A204.1 (cell line): ENCODE measurements around the gene EZH1.

Experiments
- FAIRE-seq: peaks from 2 replicates; lab custom pipeline; 2012; peaks lifted over from hg19 to GRCh38; lab: Jason Lieb, UNC

The EZH1 gene

DNA sequence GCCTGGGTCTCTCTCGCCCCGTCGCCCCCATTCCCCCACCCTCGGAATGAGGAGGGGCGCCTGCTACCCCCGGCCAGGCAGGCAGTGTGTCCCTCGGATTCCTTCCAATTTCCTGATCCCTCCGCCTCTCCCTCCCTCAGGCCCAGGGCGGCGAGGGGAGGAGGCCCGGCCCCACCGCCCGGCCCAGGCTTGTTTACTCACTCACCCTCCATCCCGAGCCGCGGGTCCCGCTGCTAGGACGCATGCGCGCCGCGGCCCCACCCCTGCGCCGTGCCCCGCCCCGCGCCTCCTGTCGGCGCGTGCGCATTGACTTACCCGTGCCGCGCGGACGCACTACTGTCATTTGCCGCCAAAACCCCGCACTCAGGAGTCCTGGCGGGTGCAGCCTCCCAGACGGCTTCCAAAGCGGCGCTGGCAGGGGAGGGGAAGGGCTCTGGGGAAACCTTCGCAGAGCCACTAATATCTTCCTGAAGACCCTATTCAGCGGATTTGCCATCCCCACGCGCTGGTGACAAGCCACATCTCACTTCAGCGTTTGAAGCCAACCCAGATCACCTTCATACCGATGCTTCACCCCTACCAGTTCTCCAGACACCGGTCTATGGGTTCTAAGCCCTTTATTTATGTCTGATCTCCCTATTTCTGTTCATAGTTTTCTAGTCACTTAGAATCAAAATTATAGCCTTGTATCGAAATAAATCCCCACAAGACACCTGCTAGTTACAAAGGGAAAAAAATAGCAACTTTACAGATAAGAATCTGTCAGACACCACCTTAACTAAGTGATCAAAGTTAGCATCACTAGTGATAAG, at the start of gene EZH1:
Gene EZH1 (minus strand): TSS at position 235 of the 812 bp plus-strand sequence. CDS start 16,099 bp downstream, outside the sequence.
- FAIRE-seq, result no peak

DNA sequence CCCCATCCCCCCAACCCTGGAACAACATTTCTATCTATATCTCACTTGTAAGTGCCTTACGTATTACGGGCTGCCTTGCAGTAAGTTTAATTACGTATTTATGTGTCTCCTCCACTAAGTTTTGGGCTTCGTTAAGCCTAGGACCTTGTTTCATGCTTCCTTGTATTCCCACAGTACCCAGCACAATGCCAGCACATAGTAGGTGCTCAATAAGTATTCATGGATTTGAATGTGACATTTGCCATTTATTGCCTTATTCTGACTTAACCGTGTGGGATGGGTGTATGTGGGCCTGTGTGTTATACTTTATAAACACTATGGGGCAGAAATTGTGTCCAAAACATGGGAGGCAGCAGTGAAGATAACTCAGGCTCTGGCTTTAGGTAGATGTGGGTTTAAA, 47.7 kb upstream of the EZH1 start:
- no peak for FAIRE-seq

DNA sequence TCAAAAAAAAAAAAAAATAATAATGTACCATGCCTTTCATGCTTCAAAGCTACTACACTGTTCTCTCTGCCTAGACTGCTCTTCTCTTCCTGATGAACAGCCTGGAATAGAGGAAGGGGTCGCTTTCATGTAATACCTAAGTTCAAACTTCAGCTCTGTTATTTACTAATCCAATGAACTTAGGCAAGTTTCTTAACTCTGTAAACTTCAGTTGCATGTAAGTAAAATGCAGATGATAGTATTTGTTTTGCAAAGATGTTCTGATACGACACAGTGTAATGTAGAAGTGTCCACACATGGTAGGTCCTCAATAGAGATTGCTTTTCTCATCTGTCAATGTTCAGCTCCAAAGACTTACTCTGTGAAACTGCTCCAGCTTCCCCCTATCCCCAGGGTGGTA, 47.1 kb upstream of the EZH1 start:
- FAIRE-seq, result no peak

DNA sequence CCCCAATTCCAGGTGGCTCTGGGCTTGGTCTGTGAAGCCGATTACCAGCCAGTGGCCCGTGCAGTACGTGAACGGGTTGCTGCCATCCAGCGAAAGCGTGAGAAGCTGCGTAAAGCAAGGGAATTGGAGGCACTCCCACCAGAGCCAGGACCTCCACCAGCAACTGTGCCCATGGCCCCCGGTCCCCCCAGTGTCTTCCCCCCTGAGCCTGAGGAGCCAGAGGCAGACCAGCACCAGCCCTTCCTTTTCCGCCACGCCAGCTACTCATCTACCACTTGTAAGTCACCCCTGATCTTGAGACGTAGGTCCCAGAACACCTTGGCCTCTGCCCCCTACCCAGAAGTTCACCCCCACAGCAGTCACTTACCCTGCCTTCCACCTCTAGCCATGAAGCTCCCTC, 42.4 kb upstream of the EZH1 start:
- no peak for FAIRE-seq

DNA sequence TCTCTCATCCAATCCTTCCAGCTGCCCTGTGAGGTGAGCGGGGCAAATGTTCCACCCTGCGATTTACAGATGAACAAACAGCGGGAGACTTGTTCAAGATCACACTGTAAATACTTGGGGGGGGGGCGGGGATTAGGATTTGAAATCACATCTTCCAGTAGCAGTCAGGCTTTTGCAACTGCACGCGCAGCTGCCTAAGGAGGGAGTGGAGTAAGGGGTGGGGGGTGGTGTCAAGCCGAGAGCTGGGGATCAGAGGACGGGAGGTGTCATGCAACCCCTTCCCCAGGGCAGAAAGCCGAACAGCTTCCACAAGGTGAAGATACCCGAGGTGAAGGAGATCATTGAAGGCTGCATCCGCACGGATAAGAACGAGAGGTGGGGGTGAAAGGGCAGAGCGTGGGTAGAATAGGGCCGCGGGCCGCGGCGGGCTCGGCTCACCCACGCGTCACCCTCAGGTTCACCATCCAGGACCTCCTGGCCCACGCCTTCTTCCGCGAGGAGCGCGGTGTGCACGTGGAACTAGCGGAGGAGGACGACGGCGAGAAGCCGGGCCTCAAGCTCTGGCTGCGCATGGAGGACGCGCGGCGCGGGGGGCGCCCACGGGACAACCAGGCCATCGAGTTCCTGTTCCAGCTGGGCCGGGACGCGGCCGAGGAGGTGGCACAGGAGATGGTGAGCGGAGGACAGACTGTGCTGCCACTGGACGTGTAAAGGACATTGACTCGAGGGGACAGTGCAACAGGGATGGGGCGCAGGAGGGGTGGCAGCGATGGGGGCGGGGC, 40.2 kb upstream of the EZH1 start:
- no peak for FAIRE-seq

DNA sequence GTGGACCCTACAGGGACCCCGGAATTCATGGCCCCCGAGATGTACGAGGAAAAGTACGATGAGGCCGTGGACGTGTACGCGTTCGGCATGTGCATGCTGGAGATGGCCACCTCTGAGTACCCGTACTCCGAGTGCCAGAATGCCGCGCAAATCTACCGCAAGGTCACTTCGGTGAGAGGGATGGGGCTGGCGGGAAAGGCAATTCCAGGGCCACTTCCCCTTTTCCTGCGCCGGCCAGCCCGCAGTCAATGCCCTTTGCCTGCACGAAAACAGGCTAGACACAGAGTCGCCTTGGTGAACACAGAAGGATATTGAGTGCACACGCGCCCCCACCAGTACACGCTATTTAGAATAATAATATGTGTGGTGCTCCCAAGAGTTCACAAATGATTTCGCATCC, 39.6 kb upstream of the EZH1 start:
- FAIRE-seq, result no peak

DNA sequence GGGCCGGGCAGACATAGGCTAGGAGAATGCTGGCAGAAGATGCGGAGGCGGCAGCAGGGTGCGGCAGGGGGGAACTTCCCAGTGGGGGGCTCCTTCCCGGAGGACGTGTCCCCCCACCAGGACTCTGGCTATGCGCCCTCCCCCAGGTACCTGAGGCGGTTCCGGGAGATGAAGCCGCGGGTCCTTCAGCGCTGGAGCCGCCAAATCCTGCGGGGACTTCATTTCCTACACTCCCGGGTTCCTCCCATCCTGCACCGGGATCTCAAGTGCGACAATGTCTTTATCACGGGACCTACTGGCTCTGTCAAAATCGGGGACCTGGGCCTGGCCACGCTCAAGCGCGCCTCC, 38.9 kb upstream of the EZH1 start:
- FAIRE-seq, result no peak

DNA sequence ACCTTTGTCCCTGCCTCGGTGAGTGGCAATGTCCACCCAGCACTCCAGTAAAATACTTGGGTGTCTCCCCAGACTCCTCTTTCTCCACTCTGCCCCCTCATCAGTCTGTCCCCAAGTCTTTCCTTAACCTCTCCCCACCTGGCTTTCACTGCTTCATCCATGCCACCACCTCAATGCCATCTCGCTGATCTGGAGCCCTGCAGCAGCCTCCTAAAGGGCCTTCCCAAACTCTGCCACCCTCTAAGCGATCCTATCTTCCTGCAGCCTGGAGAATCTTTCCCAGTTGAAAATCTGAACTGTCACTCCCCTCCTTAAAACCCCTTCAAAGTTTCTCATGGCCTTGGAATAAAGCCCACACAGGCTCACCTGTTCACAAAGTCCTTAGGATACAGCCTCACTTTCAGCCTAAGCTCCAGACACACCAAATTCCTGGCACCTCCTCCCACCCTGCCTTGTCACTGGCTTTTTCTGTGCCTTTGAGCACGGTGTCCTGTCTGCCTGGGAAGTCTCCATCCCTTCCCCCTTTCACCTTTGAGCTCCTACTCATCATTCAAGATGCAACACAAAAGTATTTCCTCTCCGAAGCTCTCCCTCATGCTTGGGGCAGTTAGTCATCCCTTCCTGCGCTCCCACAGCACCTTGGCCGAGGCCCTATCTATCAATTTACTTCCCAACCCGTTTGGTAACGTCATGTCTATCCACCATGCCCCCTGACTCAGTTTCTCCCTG, 38.4 kb upstream of the EZH1 start:
- FAIRE-seq, result no peak

DNA sequence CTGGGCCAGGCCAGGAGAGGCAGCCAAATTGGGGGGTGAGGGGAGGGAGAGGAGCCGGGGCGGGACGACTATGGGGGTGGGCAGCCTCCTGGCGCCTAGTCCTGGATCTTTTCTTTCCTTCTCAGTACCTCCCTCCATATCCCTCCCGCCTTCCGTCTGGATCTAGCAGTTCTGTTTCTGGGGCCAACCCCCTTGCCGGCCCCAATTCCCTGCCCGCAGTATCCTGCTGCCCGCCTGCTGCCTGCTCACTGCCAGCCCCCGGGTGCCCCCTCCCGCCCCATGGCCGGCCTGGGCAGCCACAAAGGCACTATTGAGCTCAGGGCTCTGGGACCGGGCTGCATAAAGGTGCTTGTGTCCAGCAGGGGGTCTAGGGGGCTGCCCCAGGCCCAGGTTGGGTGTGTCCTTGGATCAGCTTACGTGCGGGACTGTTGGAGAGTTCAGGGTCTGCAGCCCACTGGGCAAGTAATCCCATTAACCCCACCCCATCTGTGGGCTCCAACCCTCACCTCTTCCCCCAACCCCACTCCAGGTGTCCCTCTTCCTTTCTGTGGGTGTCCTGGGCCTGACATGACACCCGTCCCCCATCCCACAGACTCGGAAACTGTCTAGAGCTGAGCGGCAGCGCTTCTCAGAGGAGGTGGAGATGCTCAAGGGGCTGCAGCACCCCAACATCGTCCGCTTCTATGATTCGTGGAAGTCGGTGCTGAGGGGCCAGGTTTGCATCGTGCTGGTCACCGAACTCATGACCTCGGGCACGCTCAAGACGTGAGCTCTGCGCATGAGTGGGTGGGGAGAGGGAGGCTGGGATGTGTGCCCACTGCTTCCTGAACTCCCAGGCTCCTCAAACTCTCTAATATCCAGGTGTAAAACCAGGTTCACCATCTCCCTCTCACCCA, 37.6 kb upstream of the EZH1 start:
- FAIRE-seq, result no peak

DNA sequence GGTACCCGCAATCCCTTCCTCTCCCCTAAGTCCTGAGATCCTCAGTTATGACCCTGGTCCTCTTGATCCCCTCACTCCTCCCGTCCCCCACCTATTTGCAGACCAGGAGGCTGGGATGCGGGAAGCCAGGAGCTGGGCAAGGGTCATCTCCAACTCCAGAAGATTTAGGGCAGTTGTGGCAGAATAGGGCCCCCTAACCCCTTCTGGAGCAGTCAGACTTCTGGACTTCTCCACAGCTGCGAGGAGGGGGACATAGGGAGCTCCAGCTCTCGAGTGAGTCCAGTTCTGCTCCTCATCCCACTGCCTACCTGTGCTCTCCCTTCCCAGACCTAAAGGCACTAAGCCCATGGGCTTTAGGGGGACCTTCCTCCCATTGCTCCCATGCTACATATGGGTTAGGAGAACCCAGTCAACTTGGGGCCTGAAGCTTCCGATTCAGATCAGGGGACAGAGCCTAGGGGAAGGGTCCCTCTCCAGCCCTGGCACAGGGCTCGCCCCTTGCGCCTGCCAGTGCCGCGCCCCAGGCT, 36.9 kb upstream of the EZH1 start:
- no peak for FAIRE-seq

DNA sequence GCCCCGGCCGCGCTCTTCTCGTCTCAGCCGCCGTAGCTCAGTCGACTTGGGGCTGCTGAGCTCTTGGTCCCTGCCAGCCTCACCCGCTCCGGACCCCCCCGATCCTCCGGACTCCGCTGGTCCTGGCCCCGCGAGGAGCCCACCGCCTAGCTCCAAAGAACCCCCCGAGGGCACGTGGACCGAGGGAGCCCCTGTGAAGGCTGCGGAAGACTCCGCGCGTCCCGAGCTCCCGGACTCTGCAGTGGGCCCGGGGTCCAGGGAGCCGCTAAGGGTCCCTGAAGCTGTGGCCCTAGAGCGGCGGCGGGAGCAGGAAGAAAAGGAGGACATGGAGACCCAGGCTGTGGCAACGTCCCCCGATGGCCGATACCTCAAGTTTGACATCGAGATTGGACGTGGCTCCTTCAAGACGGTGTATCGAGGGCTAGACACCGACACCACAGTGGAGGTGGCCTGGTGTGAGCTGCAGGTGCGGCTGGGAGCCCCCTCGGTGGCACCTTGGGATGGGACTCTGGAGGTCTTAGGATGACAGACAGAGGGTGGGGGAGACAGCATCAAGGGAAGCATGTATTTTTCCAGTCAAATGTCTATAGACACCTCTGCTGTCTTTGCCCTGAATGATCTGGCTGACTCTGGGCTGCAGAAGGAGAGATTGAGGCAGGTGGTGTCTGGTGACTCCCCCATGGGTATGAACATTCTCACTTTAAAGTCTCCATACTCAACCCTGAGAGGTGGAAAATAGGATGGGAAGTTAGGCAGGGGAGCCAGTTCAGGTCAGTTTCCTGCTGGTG, 36.2 kb upstream of the EZH1 start:
- no peak for FAIRE-seq

DNA sequence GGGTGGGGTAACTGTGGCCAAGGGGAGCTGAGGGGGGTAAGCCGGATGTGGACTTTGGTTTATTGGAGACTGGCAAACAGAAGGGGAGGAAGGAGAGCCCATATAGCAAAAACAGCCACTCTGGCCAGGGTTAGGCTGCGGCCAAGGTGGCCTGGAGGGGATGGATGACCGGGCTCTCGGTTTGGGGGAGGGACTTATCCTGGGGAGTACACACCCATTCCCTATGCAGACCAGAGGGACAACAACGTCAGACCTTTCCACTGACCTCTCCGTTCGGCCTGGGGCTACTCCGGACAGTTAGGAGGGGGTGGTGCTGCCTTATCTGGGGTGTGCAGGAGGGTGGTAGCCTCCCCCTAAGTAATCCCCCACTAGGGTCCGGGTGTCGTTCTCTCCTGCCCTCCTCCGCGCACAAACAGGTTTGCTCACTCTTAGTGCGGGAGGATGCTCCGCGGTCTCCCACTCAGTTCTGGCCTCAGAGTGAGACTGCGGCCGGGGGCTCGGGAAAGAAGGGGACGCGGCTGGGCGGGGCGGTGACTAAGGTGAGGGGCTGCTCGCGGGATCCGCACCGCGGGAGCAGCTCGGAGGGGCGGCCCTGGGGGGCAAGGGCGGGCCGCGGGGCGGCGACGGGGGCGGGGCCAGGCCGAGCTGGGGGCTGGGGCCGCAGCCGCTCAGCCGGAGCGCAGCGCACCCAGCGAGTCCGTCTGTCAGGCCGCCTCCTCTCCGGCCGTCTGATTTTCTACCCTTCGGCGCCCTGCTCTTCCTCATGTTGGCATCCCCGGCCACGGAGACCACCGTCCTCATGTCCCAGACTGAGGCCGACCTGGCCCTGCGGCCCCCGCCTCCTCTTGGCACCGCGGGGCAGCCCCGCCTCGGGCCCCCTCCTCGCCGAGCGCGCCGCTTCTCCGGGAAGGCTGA, 35.4 kb upstream of the EZH1 start, which contains the start of gene WNK4:
Gene WNK4 (plus strand): TSS at position 675 of the 915 bp plus-strand sequence. CDS start 89 bp downstream, at position 764.
- FAIRE-seq, result no peak

DNA sequence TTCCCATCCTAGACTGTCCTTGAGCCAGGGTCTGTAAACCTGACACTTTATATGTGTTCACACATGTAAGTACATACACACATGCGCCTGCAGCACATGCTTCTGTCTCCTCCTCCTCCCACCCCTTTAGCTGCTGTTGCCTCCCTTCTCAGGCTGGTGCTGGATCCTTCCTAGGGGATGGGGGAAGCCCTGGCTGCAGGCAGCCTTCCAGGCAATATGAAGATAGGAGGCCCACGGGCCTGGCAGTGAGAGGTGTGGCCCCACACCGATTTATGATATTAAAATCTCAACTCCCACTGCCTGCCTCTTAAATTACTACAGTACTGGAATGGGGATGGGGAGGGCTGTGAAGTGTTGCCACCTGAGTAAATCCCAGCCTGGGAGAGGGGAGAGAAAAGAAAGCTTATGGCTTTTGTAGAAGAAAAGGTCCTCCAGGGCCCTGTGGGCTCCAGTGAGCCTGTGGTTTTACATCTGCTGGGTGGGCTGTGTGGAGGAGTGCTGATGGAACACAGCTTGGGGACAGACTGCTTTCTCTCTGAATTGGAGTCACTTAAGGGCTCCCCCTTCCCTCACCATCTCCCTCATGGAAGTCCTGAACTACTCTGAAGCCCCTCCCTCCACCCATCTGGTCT, 34.6 kb upstream of the EZH1 start:
- no peak for FAIRE-seq

DNA sequence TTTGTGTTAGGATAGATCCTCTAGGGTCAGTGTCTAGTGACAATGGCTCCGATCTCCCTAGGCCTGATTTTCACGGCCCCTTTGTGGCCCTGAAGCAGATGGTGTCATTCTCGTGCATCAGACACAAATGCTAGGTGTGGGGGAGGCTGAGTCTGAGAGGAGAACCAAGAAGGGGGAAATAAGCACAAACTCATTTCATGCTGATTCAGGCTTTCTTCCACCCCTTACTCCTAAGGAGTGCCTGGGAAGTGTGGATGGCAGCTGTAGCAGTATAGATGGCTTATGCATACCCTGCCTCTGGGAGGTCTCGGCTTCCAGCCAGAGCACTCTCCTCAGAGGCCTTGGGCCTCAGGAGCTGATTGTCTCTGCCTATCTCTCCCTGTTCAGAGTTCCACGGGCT, 33.7 kb upstream of the EZH1 start:
- no peak for FAIRE-seq

DNA sequence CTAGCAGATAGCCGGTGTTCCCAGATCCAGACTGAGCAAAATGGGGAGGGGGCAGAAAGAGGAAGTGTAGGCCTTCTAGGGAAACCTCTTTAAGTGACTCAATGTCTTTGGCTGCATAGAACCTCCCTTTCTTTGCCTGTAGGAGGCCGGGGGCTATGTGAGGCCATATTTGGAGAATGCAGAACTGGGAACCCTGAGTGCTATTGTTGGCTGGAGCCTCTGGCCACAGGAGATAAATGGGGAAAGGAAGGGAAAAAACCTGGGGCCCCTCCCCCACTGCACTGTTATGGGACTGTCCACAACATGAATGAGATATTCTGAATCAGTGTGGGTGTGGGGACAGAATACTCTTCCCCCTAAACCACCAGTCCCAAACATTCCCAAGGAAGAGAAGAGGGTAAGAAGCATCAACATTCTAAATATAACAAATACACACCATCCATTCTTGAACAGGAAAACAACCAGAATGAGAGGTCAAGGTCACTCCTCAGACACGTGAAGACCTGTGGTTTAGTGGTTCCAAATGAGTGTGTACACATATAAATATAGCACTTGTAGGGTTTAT, 30.8 kb upstream of the EZH1 start:
- no peak for FAIRE-seq

DNA sequence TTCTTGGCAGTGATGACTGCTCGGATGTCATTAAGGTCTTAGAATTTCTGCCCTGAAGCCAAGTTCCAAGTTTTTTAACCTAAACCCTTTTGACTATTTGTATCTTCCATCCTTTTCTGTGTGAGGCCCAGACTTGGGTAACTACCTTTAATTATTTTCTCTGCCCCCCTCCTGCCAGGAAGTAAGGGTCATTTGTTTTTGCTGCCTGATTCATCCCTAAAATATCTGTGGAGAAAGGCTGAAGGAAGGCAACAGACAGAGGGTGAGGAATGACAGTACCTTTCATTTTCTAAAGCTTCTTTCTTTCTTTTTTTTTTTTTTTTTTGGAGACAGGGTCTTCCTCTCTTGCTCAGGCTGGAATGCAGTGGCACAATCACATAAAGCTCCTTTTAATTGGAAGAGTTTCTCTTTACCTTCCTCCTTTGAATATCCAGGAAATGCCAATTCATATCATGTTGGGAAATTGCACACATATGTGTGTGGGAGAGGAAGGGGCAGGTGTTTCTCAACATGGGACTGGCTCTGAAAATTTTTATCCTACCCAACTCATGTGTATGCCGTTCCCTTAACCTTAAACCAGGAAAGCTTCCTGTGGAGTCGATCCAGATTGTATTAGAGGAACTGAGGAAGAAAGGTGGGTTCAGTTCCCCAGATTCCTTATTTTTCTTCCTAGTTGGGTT, 29.4 kb upstream of the EZH1 start:
- no peak for FAIRE-seq

DNA sequence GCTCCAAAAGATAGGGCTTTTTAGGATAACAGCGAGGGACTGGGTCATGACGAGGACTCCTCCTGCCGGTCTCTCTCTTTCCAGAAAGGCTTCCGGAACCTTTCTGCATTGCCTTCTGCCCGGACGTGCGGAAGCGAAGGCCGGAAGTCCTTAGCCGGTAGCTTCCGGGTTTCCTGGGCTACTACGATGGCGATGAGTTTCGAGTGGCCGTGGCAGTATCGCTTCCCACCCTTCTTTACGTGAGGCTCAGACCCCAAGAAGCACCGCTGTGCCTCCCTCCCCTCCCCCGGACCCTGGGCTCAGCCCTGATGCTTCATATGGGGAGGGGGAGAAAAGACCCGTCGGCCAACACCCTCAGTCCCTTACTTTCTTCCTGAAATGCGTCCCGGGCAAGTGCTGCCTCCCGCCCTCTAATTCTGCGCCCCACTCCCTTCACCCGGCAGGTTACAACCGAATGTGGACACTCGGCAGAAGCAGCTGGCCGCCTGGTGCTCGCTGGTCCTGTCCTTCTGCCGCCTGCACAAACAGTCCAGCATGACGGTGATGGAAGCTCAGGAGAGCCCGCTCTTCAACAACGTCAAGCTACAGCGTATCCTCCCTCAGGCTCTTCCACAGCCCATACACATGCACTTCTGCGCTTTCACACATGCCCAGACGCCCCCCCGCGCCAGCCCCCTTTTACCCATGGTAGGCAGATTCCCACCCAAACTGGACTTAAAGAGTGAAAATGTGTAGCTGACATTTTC, 28.6 kb upstream of the EZH1 start, which contains the start of gene VPS25:
Gene VPS25 (plus strand): TSS at position 160 of the 746 bp plus-strand sequence. CDS start 27 bp downstream, at position 187.
- no peak for FAIRE-seq

DNA sequence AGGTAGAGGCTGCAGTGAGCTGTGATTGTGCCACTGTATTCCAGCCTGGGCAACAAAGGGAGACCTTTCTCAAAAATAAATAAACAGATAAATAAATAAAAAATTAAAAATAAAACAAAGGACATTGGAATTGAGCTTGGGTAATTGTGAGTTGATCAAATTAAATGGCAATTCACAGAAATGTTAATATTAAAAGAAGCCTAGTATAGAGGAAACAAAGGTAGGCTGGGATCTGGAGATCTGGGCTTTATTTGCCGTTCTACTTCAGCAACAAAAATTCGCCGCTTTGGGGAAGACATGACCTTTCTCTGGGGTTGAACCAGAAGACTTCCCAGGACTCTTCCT, 28.1 kb upstream of the EZH1 start:
- FAIRE-seq, result no peak
